ENCODE measurements around the gene NOVA2.

NOVA2 gene

DNA sequence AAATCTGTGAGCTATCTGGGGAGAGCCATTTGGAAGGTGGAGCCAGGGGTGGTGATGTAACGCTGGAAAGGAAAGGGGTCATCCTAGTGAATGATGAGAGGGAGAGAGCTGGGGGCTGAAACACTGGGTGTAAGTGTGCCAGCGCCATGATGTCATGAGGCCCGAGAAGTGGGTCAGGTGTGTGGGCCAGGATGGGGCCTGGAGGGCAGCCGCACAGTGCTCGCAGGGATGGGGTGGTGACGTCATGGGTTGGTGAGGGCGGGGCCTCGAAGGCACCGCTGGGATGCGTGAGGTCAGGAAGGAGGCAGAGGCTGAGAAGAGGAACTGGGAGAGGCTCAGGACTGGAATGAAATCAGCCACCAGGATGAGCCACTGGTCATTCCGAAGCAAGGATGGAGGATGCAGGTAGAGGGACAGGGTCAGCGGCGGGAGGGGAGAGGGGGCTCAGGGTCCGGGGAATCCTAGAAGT lies 26.0 kb upstream of the NOVA2 start:
- DNase-seq: peak; percentile 70

DNA sequence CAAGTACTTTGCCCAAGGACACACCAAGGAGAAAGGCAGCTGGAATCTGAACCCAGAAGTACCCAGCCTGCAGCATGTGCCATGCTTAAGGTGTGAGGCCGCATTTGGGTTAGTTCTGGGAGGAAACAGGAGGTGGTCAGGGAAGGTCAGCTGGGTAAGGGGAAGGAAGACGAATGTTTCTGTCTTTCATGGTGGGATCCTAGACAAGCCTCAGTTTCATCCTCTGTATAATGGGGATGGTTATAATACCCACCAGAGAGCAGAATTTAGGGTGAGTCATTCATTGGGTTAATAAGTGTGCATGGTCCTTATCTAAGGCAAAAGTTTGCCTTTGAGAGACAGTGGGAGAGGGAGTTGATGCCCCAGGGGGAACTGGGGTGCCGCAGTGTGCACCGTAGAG lies 25.2 kb upstream of the NOVA2 start:
- DNase-seq: no peak

DNA sequence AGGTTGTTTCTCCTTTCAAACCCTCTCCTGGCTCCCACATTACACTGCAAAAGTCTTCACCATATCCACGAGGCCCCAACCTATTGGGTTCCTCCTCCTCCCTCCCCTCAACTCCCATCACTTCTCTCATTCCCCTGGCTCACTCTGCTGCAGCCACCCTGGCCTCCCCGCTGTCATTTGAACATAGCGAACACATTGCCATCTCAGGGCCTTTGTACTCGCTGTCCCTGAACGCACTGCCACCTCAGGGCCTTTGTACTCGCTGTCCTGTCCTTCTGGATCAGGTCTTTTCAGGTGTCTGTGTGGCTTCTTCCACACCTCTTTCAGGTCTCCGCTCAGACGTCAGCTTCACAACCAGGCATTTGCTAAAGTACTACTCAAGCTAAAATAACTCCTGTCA lies 23.3 kb upstream of the NOVA2 start:
- no peak for DNase-seq

DNA sequence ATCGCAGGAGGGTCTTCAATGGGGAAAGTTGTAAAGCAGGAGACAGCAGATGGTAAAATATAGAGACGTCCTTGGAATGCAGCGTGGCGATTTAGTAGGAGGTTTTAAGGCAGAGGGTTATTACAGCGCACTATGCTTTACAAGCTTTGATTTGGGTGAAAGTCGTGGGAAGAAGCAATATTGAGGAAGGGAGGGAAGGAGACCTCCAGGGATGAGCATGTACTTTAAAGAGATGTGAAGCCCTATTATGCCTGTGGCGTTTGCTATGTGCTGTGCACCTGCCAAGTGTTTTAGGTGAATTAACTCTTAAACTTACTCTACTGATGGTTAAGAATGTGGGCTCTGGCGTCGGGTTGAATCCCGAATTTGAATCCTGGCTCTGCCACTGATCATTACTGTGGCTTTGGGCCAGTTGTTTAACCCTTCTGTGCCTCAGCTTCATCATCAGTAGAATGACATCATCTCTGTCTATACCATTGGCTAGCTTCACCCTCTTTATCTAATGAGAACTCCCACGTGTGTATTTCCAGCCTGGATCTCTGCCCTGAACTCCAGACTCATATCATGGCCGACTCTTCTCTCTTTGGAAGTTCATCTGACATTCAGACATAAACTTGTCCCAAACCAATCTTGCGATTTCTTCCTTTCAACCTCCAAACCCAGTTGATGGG lies 22.2 kb upstream of the NOVA2 start:
- DNase-seq: no peak

DNA sequence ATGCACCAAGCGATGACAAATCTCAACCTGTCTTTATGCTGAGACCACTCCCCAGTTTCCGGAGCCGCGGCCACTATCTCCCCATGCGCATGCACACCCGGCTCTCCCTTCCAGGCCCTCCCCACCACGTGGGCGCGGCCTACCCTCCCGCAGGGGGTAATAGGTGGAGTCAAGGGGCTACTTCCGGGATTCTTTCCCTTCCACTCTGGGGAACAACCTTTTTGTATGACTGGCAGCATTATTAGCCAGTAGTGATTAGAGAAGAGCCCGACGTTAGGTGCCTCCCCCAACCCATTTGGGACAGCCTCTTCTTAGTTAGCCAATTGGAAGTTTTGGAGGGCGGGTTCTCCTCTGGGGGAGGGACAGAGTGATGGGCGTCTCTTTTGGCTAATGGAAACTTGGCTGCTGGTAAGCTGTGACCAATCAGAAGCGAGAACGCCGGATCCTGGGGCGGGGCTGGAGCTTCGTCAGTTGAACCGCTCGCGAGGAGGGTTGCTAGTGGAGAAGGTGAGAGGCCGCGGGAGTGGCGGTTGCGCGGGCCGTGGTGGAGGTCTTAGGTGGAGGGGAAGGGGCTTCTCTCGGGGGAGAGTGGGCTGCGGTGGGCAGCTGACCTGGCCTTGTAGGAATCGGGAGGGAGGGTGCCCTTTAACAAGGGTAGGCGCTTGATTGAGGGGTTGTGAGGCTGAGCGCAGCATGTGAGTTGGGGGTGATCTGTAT lies 21.5 kb upstream of the NOVA2 start, which contains the start of gene CCDC61:
Gene CCDC61, plus strand, starts transcription at position 470 of the 717 bp plus-strand sequence. CDS start 7,552 bp downstream, outside the sequence.
- DNase-seq: peak; percentile 98

DNA sequence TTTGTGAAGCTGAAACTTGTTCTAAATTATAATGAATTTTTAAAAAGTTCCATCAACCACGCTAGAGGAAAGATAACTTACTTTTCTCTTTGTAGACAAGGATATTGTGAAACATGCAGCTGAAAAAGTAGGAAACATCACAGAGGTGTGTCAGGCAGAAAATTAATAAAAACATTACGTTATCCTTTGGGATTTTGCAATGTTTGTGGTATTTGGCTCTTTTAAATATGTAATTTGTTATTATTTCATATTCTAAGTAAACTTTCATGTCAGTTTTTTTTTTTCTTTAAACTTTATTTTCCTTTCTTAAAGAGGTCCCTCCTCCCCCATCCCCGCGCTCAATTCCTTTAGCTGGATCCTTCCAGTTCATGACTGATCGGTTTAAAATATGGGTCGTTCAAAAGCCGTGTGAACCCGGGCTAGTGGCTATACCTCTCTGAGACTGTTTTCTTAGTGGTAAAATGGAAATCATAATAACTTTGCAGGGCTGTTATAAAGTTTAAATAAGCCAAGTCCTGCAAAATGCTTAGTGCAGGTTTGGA lies 20.9 kb upstream of the NOVA2 start:
- DNase-seq: peak; percentile 85

DNA sequence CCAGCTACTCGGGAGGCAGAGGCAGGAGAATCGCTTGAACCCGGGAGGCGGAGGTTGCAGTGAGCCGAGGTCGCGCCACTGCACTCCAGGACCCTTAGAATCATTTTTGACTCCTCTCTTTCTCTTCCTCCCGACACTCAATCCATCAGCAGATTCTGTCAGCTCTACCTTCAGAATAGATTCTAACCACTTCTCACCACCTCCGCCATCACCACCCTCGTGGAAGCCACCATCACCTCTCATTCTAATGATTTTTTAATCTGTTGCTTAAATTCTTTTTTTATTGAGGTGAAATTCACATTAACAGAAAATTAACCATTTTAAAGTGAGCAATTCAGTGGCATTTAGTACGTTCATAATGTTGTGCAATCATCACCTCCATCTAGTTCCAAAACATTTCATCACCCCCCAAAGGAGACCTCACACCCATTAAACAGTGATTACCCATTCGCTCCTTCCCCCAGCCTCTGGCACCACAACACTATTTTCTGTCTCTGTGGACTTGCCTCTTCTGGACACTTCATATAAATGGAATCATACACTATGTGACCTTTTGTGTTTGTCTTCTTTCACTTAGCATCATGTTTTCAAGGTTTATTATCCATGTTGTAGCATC lies 16.6 kb upstream of the NOVA2 start:
- DNase-seq: no peak

DNA sequence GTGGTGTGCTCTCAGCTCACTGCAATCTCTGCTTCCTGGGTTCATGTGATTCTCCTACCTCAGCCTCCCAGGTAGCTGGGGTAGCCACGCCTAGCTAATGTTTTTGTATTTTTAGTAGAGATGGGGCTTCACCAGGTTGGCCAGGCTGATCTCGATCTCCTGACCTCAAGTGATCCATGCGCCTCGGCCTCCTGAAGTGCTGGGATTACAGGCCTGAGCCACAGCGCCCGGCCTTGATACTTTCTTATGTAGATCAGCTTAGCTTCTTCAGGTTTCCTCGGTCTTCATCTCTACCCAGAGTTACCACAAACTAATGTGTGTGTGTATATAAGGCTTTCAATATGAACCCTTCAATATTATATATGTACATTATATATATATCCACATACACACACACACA lies 11.7 kb upstream of the NOVA2 start:
- no peak for DNase-seq

DNA sequence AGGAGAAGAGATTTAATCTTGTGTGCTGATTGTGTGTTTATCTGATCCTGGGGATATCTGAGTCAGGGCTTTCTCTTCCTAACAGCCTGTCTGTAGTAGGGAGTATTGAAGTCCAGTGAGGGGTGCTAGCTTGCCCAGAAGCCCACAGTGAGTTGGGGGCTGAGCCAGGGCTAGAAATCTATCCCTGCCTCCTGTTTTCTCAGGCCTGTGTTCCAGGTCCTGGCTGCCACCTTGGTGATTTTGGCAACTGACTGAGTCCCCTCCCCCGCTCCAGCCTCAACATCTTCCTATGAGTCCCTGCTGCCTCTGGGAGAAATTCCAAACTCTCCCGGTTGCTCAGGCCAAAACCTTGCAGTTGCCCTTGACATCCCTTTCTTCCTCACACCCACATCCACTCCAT lies 7.7 kb upstream of the NOVA2 start:
- no peak for DNase-seq

DNA sequence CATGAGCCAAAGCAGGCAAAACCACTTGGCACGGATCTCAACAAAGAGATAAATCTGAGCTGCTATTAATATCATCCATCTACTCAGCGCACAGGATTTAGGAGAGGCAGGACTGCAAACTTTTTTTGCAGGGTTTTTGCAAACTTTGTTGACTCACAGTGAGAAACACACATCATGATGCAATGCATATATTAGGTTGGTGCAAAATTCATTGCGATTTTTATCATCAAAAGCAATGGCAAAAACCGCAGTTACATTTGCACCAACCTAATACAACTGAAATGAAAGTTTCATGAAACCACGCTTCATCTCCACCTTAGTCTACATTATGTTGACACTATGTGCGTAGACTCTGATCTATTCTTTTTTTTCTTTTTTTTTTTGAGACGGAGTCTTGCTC lies 4.5 kb upstream of the NOVA2 start:
- DNase-seq: no peak

DNA sequence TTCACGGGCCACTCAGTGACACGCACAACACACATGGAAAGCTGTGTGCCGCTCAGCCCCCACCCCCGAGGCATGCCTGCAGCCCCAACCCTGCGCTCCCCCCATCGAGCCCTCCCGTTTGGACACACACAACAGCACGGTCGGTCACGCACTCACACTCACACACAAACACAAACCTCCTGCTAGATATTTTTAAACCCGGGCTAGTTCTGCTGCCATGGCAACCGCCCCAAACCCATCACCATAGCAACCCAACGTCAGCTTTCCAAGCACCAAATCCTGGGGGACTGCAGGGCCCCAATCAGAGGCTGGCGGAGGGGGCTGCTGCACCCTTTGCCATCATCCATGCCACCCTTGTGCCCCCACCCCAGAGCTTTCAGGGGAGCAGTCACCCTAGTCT lies 2.5 kb upstream of the NOVA2 start:
- no peak for DNase-seq

DNA sequence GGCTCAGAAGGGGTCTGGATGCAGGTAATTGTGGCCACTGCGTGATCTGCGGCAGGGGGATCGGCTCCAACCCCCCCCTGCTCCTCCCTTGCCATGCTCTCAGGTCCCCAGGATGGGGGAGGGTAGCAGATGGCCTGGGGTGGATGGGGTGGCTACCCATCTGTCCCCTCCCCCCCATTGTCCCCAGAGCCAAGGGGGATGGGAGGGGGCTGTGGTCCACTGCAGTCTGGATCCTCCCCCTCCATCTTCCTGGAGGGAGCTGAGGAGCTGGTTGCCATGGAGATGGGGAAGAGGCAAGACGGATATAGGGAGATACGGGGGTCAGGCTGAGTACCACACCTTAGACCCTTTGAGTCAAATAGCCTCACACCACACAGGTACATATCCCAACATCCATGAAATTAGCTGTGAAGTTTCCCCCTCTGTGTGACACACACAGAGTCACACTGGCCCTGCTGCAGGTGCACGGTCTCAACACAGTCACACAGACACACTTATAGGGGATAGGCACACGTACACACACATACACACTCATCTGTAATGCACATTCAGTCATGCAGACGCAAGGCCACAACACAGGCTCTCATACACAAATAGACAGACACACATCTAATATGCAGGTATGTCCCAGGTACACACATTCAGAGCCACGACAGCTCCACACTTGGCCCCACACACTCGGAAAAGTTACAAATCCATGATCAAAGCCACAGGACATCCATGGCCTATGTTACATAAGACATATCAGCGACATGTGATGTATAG lies 1.8 kb upstream of the NOVA2 start:
- DNase-seq: no peak

DNA sequence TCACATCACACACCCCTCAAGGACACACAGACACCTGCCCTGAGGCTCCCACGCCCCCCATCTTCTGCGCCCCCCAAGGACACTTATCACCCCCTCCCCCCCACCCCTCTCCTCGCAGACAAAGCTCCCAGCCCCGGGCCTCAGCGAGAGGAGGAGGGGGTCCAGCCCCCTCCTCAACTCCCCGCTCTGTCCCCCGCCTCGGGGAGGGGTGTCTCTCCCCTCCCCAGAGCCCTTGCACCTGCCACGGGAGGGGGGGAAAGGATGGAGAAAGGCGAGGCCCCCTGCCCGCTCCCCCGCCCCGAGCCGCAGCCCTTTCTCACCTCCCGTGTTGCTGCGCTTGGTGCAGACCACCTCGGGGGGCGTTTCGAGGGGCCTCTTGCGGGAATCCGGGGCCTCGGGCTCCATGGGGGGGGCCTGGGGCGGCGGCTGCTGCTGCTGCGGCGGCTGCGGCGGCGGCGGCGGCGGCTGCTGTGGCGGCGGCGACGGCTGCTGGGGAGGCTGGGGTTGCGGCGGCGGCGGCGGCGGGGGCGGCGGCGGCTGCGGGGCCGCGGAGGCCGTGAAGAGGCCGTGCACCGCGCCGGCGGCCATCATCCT lies 621 bp downstream of the NOVA2 start:
- no peak for DNase-seq

DNA sequence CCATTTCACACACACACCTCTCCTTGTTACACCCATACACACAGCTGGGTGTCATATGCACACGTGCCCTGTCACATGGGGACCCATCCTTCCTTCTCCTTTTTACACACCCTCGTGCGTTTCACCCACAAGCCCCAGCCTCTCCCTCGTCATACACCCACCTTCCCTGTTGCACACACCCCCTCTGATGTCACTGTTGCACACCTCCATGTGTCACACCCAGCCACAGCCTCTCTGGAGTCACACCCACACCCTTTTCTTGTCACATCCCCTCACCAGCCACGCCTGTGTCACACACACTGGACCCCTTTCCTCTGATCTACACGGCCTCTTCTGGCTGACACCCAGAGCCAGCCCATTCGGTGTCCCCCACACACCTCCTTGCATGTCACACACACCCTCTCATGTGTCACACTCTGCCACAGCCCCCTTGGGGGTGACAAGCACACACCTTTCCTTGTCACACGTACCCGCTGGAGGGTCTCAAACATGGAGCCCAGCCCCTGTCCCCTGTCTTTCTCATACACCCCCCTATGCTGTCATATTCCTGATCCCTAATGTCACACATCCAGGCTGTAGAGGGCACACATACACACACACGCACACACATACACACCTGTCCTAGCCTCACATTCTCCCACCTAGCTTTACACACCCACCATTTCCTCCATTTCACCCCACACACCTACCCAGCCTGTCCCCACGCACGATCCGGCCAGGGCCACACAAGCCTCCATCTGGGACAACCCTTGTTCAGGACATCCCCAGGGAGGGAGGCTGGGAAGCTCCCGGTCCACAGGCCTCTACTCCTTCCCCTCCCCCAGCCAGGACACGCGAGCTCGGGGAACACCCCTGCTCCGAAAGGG lies 1.4 kb downstream of the NOVA2 start:
- no peak for DNase-seq

DNA sequence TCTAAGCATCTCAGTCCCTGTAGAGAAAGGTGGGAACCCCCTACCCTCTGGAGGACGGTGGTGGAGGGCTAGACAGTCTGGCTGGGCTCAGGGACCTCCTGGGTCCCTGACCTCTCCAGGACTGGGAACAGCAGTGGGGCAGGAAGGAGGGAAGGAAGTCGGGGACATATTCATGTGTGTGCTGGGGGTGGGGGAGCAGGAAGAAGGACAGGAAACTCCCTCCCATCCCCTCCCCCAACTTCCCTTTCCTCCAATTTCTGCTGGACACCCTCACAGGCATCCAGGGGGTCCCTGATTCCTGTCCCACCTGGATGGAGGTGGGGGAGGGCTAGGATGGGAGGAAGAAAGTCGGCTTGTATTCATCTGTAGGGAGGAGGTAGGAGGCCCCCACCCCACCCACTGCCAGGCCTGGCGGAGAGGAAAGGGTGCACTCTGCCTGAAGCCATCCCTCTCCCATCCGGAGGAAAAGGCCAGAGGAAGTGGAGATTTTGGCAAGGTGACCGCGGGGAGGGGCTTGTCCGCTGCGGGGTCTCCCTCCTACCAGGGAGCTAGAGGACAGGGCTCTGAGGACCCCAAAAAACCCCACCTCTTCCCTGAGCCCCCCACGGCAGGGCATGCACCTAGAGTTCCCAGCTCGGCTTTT lies 2.3 kb downstream of the NOVA2 start:
- no peak for DNase-seq

DNA sequence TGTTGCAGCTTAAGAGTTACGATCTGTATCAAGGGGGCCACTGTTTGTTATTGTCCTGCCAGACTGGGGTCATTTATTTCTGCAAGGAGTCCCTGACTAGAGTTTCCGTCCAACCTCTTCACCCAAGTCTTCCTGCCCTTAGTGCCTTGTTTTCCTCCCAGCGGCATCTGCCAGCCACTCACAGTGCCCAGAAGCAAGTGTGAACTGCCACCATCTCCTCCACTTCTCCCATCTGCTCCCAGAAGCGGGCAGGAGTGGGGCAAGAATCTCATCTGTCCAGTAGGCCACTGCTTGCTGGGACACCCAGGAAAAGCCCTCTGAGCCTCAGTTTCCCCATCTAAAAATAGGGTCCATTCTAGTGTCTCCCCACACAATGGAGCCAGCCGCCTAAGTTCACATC lies 4.0 kb downstream of the NOVA2 start:
- no peak for DNase-seq

DNA sequence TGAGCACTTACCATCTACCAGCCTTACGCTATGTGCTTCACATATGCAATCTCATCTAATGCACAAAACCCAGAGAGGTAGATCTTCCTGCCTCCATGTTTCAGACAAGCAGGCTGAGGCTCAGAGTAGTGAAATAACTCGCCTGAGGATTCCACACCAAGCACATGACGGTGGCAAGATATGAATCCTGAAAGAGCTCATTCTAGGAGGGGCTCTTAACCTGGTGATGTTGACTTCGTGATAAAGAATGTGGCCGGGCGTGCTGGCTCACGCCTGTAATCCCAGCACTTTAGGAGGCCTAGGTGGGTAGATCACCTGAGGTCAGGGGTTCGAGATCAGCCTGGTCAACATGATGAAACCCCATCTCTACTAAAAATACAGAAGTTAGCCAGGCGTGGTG lies 5.0 kb downstream of the NOVA2 start:
- no peak for DNase-seq

DNA sequence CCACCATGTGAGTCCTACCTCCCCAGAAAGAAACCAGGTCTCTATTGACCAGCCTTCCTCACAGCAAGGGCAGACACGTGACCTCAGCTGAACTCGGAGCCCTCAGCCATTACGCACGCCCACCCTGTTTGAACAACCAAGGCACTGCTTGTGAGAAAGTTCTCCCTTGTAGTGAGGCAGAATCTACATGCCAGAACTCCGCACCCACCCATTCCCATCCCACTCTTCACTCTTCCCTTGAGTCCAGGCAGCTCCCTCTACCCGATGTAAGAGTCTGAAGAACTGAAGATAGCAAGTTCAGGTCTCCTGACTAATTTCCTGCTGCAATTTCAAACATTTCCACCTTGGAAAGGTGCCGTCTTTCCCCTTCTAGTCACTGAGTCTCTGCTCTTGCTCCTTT lies 6.4 kb downstream of the NOVA2 start:
- DNase-seq: no peak

DNA sequence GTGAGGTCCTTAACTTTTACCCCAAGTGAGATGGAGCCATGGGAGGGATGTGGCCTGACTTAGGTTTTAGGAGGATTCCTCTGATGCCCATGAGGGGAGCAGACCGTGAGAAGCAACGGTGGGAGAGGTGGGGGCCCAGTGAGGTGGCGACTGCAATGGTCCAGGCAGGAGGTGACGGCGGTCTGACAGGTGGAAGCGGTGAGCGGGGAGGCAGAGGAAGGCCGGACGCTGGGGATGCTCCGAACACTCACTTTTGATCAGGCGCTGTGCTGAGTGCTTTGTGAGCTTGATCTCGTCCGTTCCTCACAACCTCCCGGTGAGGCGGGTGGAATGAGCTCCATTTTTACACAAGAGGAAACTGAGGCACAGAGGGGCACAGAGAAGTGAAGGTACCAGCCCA lies 11.6 kb downstream of the NOVA2 start:
- DNase-seq: no peak

DNA sequence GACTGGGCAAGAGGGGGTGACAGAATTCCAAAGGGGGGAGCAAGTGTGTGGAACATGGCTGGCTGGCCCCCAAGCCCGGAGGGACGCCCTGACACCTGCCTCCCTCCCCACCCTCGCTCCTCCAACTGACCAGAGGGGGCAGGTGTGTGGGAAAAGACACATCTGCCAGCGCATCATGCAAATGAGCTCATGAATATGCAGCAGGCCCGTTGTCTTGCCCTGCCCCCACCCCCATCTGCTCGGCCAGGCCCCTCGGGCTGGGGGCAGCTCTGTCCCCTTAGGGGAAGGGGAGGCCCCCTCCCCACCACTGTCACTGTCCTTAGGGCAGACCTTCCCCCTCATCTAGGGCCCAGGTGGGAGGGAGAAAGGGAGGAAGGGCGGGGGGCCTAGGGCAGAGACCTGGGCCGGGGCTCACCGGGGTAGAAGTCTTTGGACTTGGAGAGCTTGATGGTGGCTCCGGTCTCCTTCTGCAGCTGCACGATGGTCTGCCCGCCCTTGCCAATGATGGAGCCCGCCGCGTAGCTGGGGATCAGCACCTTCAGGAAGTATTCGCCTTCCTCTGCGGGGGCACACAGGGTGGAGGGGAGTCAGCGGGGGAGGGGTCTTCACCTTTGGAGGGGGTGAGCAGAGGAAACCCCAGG lies 12.9 kb downstream of the NOVA2 start:
- no peak for DNase-seq
